ENCODE measurements around the gene EYS. TPM values are rescaled to one million over a fixed set of nuclear protein-coding genes. Genes with fewer than 3 reads are reported as not detected.

EYS gene
- total RNA-seq, 6 experiments from 2014 or later = 0.18 TPM; not detected in 5

DNA sequence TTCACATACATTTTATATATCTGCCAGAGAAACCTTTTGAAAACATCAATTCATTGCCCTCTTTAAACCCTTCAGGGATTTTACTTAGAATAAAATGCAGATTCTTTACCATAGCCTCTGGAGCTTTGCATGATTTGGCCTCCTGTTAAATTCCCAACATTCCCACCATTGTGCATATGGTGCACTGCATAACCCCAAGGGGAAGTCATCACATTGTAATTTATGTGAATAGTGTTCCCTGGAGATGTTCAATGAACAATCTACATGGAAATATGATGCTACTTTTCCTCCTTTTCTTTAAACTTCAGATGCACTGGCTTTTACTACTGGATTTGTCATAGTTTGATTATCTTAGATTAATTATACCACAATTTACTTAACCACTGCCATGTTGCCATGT lies 1976.7 kb downstream of the EYS start:
- Mint-ChIP-seq H3K4me1 (ENCODE audit: low read depth) (peaks cover 38% of the 10 kb centered on the region), H3K27ac (no peak overlapping the region), H3K27me3 (ENCODE audit: insufficient read depth) (peaks cover 2% of the 10 kb centered on the region), H3K36me3 (ENCODE audit: low read depth) (peaks cover 8% of the 10 kb centered on the region), H3K9me3 (no peaks in the 10 kb centered on the region), H3K4me3 (no peak overlapping the region)
- DNase-seq = no peak
- TF ChIP-seq CTCF (IDR thresholded peaks at IDR 0.05) = no peak

GRCh38 chr6:63724721-63725120 lies 1982.3 kb downstream of the EYS start:
- Mint-ChIP-seq H3K36me3 (ENCODE audit: low read depth) (0 out of 2 replicates have a peak, but pooled peaks cover under 1% of the 10 kb centered on the region), H3K27me3 (ENCODE audit: insufficient read depth) (no peaks in the 10 kb centered on the region), H3K4me1 (ENCODE audit: low read depth) (peaks cover under 1% of the 10 kb centered on the region; the same call in 1 of the 2 replicates), H3K4me3 (no peak overlapping the region), H3K9me3 (no peaks in the 10 kb centered on the region), H3K27ac (no peak overlapping the region)
- DNase-seq = no peak
- TF ChIP-seq CTCF (IDR thresholded peaks at IDR 0.05) = no peak

DNA sequence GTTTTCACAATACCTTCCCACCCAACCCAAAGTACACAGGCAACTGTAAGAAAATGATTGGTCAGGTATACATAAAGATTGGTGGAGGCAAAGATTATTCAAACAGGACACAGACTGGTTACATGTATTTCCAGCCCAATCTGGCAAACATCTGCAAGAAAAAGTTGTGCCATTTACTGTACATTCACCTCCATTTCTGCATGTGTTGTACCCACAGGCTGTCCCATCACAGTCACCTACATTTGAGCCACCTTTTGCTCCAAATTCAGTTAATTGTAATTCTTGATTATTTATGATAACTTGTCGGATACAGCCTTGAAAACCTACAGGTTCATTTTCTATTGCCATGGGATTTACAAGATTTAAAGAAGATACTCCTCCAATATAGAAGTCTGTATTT lies 1985.8 kb downstream of the EYS start:
- no peaks in the 10 kb centered on the region for H3K36me3 Mint-ChIP-seq (ENCODE audit: low read depth)
- TF ChIP-seq CTCF (IDR thresholded peaks at IDR 0.05) = no peak
- DNase-seq = no peak
- no peaks in the 10 kb centered on the region for H3K9me3 Mint-ChIP-seq
- no peaks in the 10 kb centered on the region for H3K27me3 Mint-ChIP-seq (ENCODE audit: insufficient read depth)
- H3K27ac Mint-ChIP-seq = no peak overlapping the region
- no peaks in the 10 kb centered on the region for H3K4me1 Mint-ChIP-seq (ENCODE audit: low read depth)
- no peak overlapping the region for H3K4me3 Mint-ChIP-seq

- no peak overlapping the region for H3K4me3 Mint-ChIP-seq
- no peak for TF ChIP-seq CTCF (IDR thresholded peaks at IDR 0.05)
- H3K4me1 Mint-ChIP-seq (ENCODE audit: low read depth) = peaks cover 7% of the 10 kb centered on the region; the same call in 1 of the 2 replicates
- H3K36me3 Mint-ChIP-seq (ENCODE audit: low read depth) = peaks cover 23% of the 10 kb centered on the region
- H3K9me3 Mint-ChIP-seq = no peaks in the 10 kb centered on the region
- H3K27me3 Mint-ChIP-seq (ENCODE audit: insufficient read depth) = no peaks in the 10 kb centered on the region
- H3K27ac Mint-ChIP-seq = no peak overlapping the region
- no peak for DNase-seq
These were observed 1990.9 kb downstream of the EYS start for GRCh38 chr6:63716169-63716568.

GRCh38 chr6:63714091-63714490 lies 1992.9 kb downstream of the EYS start:
- peaks cover 34% of the 10 kb centered on the region for H3K36me3 Mint-ChIP-seq (ENCODE audit: low read depth)
- H3K4me1 Mint-ChIP-seq (ENCODE audit: low read depth) = peaks cover 7% of the 10 kb centered on the region; the same call in 1 of the 2 replicates
- no peak for TF ChIP-seq CTCF (IDR thresholded peaks at IDR 0.05)

DNA sequence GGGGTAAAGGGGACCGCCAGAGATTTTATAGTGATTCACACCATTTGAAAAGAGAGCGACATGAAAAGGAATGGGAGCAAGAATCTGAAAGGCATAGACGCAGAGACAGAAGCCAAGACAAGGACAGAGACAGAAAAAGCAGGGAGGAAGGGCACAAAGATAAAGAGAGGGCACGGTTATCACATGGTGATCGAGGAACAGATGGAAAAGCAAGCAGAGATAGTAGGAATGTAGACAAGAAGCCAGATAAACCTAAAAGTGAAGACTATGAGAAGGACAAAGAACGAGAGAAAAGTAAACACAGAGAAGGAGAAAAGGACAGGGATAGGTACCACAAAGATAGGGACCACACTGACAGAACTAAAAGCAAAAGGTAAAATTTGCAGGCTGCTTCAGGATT lies 1993.7 kb downstream of the EYS start:
- Mint-ChIP-seq H3K36me3 (ENCODE audit: low read depth) (peaks cover 34% of the 10 kb centered on the region), H3K27me3 (ENCODE audit: insufficient read depth) (no peaks in the 10 kb centered on the region), H3K27ac (no peak overlapping the region), H3K4me3 (no peak overlapping the region), H3K9me3 (no peaks in the 10 kb centered on the region), H3K4me1 (ENCODE audit: low read depth) (peaks cover 7% of the 10 kb centered on the region; the same call in 1 of the 2 replicates)
- no peak for DNase-seq
- TF ChIP-seq CTCF (IDR thresholded peaks at IDR 0.05) = no peak

More at GRCh38 chr6:63714091-63714490, 1992.9 kb downstream of the EYS start:
- Mint-ChIP-seq H3K9me3 (no peaks in the 10 kb centered on the region), H3K4me3 (no peak overlapping the region), H3K27me3 (ENCODE audit: insufficient read depth) (no peaks in the 10 kb centered on the region), H3K27ac (no peak overlapping the region)
- no peak for DNase-seq

All from HFFc6 (cell line).